SJCRH30 (cell line): ENCODE results near the gene GTSE1. TPM values are rescaled to one million over a fixed set of nuclear protein-coding genes. Genes with fewer than 3 reads are reported as not detected.

ENCODE experiments used
- DNase-seq, 2 experiments: peaks; one replicate each; pipeline ENCODE4 v3.0.0-alpha.2; 2015 to 2020
- H3K27ac ChIP-seq: fragments of 250-450 bp; sonication (Bioruptor Pico); 2 replicates; pipeline ENCODE4 v1.5.1; 2020; ENCODE audit warnings: mild to moderate bottlenecking, moderate library complexity
- H3K27me3 ChIP-seq: fragments of 250-450 bp; sonication (Bioruptor Pico); 2 replicates; pipeline ENCODE4 v1.5.1; 2020; ENCODE audit warnings: mild to moderate bottlenecking, moderate library complexity
- H3K36me3 ChIP-seq: fragments of 250-450 bp; sonication (Bioruptor Pico); 2 replicates; pipeline ENCODE4 v1.5.1; 2020; ENCODE audit warnings: mild to moderate bottlenecking, moderate library complexity
- H3K4me1 ChIP-seq: fragments of 250-450 bp; sonication (Bioruptor Pico); 2 replicates; pipeline ENCODE4 v1.5.1; 2020; ENCODE audit warnings: mild to moderate bottlenecking, moderate library complexity
- H3K4me3 ChIP-seq: fragments of 250-450 bp; sonication (Bioruptor Pico); 2 replicates; pipeline ENCODE4 v1.5.1; 2020; ENCODE audit warnings: mild to moderate bottlenecking, moderate library complexity
- H3K9me3 ChIP-seq: fragments of 250-450 bp; sonication (Bioruptor Pico); replicated peaks from 2 replicates; pipeline ENCODE4 v1.5.1; 2020; ENCODE audit warnings: mild to moderate bottlenecking, moderate library complexity
- total RNA-seq: library from RNA; depleted of rRNA; stranded (reverse); fragments of >200 nt; shearing (Covaris generic); gene quantifications from 2 replicates; pipeline ENCODE4 v1.2.3, GENCODE V29; 2014

Gene GTSE1
- total RNA-seq, 1 experiment from 2014 or later: 57.8 TPM

GRCh38 chr22:46322711-46323110 is 26.0 kb downstream of the GTSE1 start:
- Histone ChIP-seq H3K36me3 (peaks cover 80% of the 10 kb centered on the region), H3K9me3 (no peaks in the 10 kb centered on the region), H3K4me1 (no peaks in the 10 kb centered on the region), H3K27me3 (no peaks in the 10 kb centered on the region), H3K27ac (no peak overlapping the region), H3K4me3 (no peak overlapping the region)
- no peak for DNase-seq

GRCh38 chr22:46323162-46323561 is 26.5 kb downstream of the GTSE1 start:
- DNase-seq: no peak
- Histone ChIP-seq H3K36me3 (peaks cover 79% of the 10 kb centered on the region), H3K4me3 (no peak overlapping the region), H3K27me3 (no peaks in the 10 kb centered on the region), H3K9me3 (no peaks in the 10 kb centered on the region), H3K27ac (no peak overlapping the region), H3K4me1 (no peaks in the 10 kb centered on the region)

GRCh38 chr22:46326066-46326680 is 29.5 kb downstream of the GTSE1 start:
- Histone ChIP-seq H3K27ac (no peak overlapping the region), H3K36me3 (peaks cover 85% of the 10 kb centered on the region), H3K4me3 (no peak overlapping the region), H3K4me1 (no peaks in the 10 kb centered on the region), H3K9me3 (no peaks in the 10 kb centered on the region), H3K27me3 (no peaks in the 10 kb centered on the region)
- DNase-seq: no peak

- H3K9me3 ChIP-seq: no peaks in the 10 kb centered on the region
- no peak overlapping the region for H3K27ac ChIP-seq
- no peaks in the 10 kb centered on the region for H3K4me1 ChIP-seq
- no peaks in the 10 kb centered on the region for H3K27me3 ChIP-seq
- H3K4me3 ChIP-seq: no peak overlapping the region
- no peak for DNase-seq
- peaks cover 87% of the 10 kb centered on the region for H3K36me3 ChIP-seq
Observed at GRCh38 chr22:46327691-46328465, 31.2 kb downstream of the GTSE1 start.

GRCh38 chr22:46328797-46329196 is 32.1 kb downstream of the GTSE1 start:
- no peaks in the 10 kb centered on the region for H3K4me1 ChIP-seq
- H3K27me3 ChIP-seq: no peaks in the 10 kb centered on the region

GRCh38 chr22:46329616-46330015 is 32.9 kb downstream of the GTSE1 start:
- no peaks in the 10 kb centered on the region for H3K4me1 ChIP-seq
- H3K27ac ChIP-seq: no peak overlapping the region
- DNase-seq: no peak
- peaks cover 76% of the 10 kb centered on the region for H3K36me3 ChIP-seq
- no peak overlapping the region for H3K4me3 ChIP-seq
- no peaks in the 10 kb centered on the region for H3K27me3 ChIP-seq
- H3K9me3 ChIP-seq: no peaks in the 10 kb centered on the region

More at GRCh38 chr22:46328797-46329196, 32.1 kb downstream of the GTSE1 start:
- Histone ChIP-seq H3K9me3 (no peaks in the 10 kb centered on the region), H3K27ac (no peak overlapping the region), H3K4me3 (no peak overlapping the region), H3K36me3 (peaks cover 84% of the 10 kb centered on the region)
- no peak for DNase-seq

- H3K9me3 ChIP-seq: no peaks in the 10 kb centered on the region
- H3K36me3 ChIP-seq: peaks cover 67% of the 10 kb centered on the region
- no peaks in the 10 kb centered on the region for H3K27me3 ChIP-seq
- DNase-seq: no peak
- no peaks in the 10 kb centered on the region for H3K4me1 ChIP-seq
- no peak overlapping the region for H3K4me3 ChIP-seq
- no peak overlapping the region for H3K27ac ChIP-seq
Observed at GRCh38 chr22:46330426-46330825, 33.8 kb downstream of the GTSE1 start.

GRCh38 chr22:46331496-46331895 is 34.8 kb downstream of the GTSE1 start:
- Histone ChIP-seq H3K27me3 (no peaks in the 10 kb centered on the region), H3K36me3 (peaks cover 57% of the 10 kb centered on the region), H3K4me3 (no peak overlapping the region), H3K27ac (no peak overlapping the region), H3K9me3 (no peaks in the 10 kb centered on the region), H3K4me1 (no peaks in the 10 kb centered on the region; the same call in 1 of the 2 replicates)
- DNase-seq: no peak

GRCh38 chr22:46335201-46336118 is 38.8 kb downstream of the GTSE1 start, which contains the start of gene TRMU:
Gene TRMU, plus strand, starts transcription at chr22:46335714. Its CDS starts 51 bp downstream, at chr22:46335765.
- Histone ChIP-seq H3K4me1 (no peaks in the 10 kb centered on the region; the same call in 1 of the 2 replicates), H3K4me3 (peak within 1 kb of the TSS; percentile 85), H3K36me3 (peaks cover 48% of the 10 kb centered on the region), H3K9me3 (no peaks in the 10 kb centered on the region), H3K27me3 (no peaks in the 10 kb centered on the region), H3K27ac (peak within 1 kb of the TSS; percentile 70)
- peak; percentile 90 to 93 for DNase-seq

GRCh38 chr22:46336119-46337078 is 39.7 kb downstream of the GTSE1 start:
- Histone ChIP-seq H3K4me1 (no peaks in the 10 kb centered on the region; the same call in 1 of the 2 replicates), H3K27ac (peak overlapping the region; percentile 70), H3K9me3 (no peaks in the 10 kb centered on the region), H3K4me3 (peak overlapping the region; percentile 85), H3K36me3 (peaks cover 46% of the 10 kb centered on the region), H3K27me3 (no peaks in the 10 kb centered on the region)
- DNase-seq: peak in 1 of 2 experiments; percentile 39

GRCh38 chr22:46337870-46338269 is 41.2 kb downstream of the GTSE1 start:
- DNase-seq: no peak
- no peaks in the 10 kb centered on the region for H3K27me3 ChIP-seq
- no peak overlapping the region for H3K27ac ChIP-seq
- H3K9me3 ChIP-seq: no peaks in the 10 kb centered on the region
- no peak overlapping the region for H3K4me3 ChIP-seq
- peaks cover 52% of the 10 kb centered on the region for H3K36me3 ChIP-seq
- H3K4me1 ChIP-seq: no peaks in the 10 kb centered on the region; the same call in 1 of the 2 replicates

- H3K4me1 ChIP-seq: no peaks in the 10 kb centered on the region; the same call in 1 of the 2 replicates
- no peak overlapping the region for H3K27ac ChIP-seq
- H3K9me3 ChIP-seq: no peaks in the 10 kb centered on the region
- no peak overlapping the region for H3K4me3 ChIP-seq
- peaks cover 48% of the 10 kb centered on the region for H3K36me3 ChIP-seq
- DNase-seq: no peak
- no peaks in the 10 kb centered on the region for H3K27me3 ChIP-seq
Observed at GRCh38 chr22:46338636-46339035, 42.0 kb downstream of the GTSE1 start.

GRCh38 chr22:46339956-46340355 is 43.3 kb downstream of the GTSE1 start:
- Histone ChIP-seq H3K4me1 (no peaks in the 10 kb centered on the region; the same call in 1 of the 2 replicates), H3K36me3 (peaks cover 60% of the 10 kb centered on the region), H3K27ac (no peak overlapping the region), H3K9me3 (no peaks in the 10 kb centered on the region), H3K4me3 (no peak overlapping the region), H3K27me3 (no peaks in the 10 kb centered on the region)
- DNase-seq: no peak

GRCh38 chr22:46340676-46341075 is 44.0 kb downstream of the GTSE1 start:
- H3K27ac ChIP-seq: no peak overlapping the region
- no peaks in the 10 kb centered on the region for H3K9me3 ChIP-seq
- H3K4me1 ChIP-seq: no peaks in the 10 kb centered on the region; the same call in 1 of the 2 replicates
- no peak overlapping the region for H3K4me3 ChIP-seq
- H3K36me3 ChIP-seq: peaks cover 64% of the 10 kb centered on the region
- no peak for DNase-seq
- no peaks in the 10 kb centered on the region for H3K27me3 ChIP-seq
